HepG2 (cell line): ENCODE data around the gene P3H3. TPM values are rescaled to one million over a fixed set of nuclear protein-coding genes. Genes with fewer than 3 reads are reported as not detected.
A peak's percentile ranks its signal among the peaks of the same experiment; 100 is the strongest.

Source experiments
- AGO1 ChIP-seq: fragments of 200-400 bp; formaldehyde crosslinking; IDR thresholded peaks from 2 replicates; pipeline ENCODE4 v1.6.1; 2017; ENCODE audit warnings: mild to moderate bottlenecking, low read depth, low read length, moderate library complexity; ENCODE audit not compliant: poor library complexity, severe bottlenecking
- ATF7 ChIP-seq, 2 experiments: fragments of 450-650 bp in 1 of 2; sonication (generic) in 1 of 2; formaldehyde crosslinking in 1 of 2; IDR thresholded peaks; 2 replicates each; pipeline versions ENCODE4 v1.4.0 to v1.6.1; 2016 to 2020; ENCODE audit warnings: antibody characterized with exemption in 1 of 2, mild to moderate bottlenecking in 1 of 2, missing genetic modification reagents in 1 of 2
- ATF7-NPFF ChIP-seq: sonication (generic); formaldehyde crosslinking; IDR thresholded peaks from 2 replicates; pipeline ENCODE4 v1.8.1; 2023; ENCODE audit warnings: mild to moderate bottlenecking, low read depth, missing genetic modification reagents, moderate library complexity
- CHD2 ChIP-seq: IDR thresholded peaks from 2 replicates; pipeline ENCODE4 v1.6.1; 2011; ENCODE audit warnings: low read depth, low read length, improper control_type of control experiment
- DRAP1 ChIP-seq: IDR thresholded peaks from 2 replicates; pipeline ENCODE4 v1.6.1; 2016; ENCODE audit warnings: missing genetic modification reagents, missing compliant biosample characterization
- ELK4 ChIP-seq: sonication (generic); formaldehyde crosslinking; IDR thresholded peaks from 2 replicates; pipeline ENCODE4 v1.9.0; 2021; ENCODE audit warnings: missing genetic modification reagents, borderline replicate concordance
- FOSL2 ChIP-seq: sonication (generic); formaldehyde crosslinking; IDR thresholded peaks from 2 replicates; pipeline ENCODE4 v1.4.0; 2020; ENCODE audit warnings: missing genetic modification reagents
- GABPB1 ChIP-seq: IDR thresholded peaks from 2 replicates; pipeline ENCODE4 v1.6.1; 2016; ENCODE audit warnings: mild to moderate bottlenecking, missing genetic modification reagents, moderate library complexity, missing compliant biosample characterization
- GPN1 ChIP-seq: sonication (generic); formaldehyde crosslinking; IDR thresholded peaks from 2 replicates; pipeline ENCODE4 v1.5.1; 2020; ENCODE audit warnings: missing genetic modification reagents, borderline replicate concordance
- HNRNPH1 ChIP-seq: fragments of 200-400 bp; formaldehyde crosslinking; optimal IDR thresholded peaks from 2 replicates; pipeline ENCODE3; 2017; ENCODE audit warnings: mild to moderate bottlenecking, low read depth, low read length
- IKZF4 ChIP-seq: sonication (generic); formaldehyde crosslinking; IDR thresholded peaks from 2 replicates; pipeline ENCODE4 v1.5.1; 2020; ENCODE audit warnings: borderline replicate concordance, mild to moderate bottlenecking, low read depth, missing genetic modification reagents; ENCODE audit errors: not compliant biosample characterization
- JUND ChIP-seq: sonication (generic); formaldehyde crosslinking; IDR thresholded peaks from 2 replicates; pipeline ENCODE4 v1.8.0; 2022; ENCODE audit warnings: mild to moderate bottlenecking, missing genetic modification reagents
- KMT2B ChIP-seq: IDR thresholded peaks from 2 replicates; pipeline ENCODE4 v1.6.1; 2016; ENCODE audit warnings: missing genetic modification reagents, missing compliant biosample characterization
- MEF2D ChIP-seq: sonication (generic); formaldehyde crosslinking; IDR thresholded peaks from 2 replicates; pipeline ENCODE4 v1.5.1; 2020; ENCODE audit warnings: mild to moderate bottlenecking, missing genetic modification reagents
- NCOA2 ChIP-seq: sonication (generic); formaldehyde crosslinking; IDR thresholded peaks from 2 replicates; pipeline ENCODE4 v1.8.0; 2022; ENCODE audit warnings: inconsistent platforms
- NR2F1 ChIP-seq, 2 experiments: fragments of 450-650 bp in 1 of 2; formaldehyde crosslinking in 1 of 2; IDR thresholded peaks; 2 replicates each; pipeline versions ENCODE4 v1.5.0 to v1.6.1; 2016 to 2020; ENCODE audit warnings: mild to moderate bottlenecking in 1 of 2, missing compliant biosample characterization in 1 of 2, missing genetic modification reagents in 1 of 2, moderate library complexity in 1 of 2
- YEATS4 ChIP-seq: sonication (generic); formaldehyde crosslinking; IDR thresholded peaks from 2 replicates; pipeline ENCODE4 v1.4.0; 2020; ENCODE audit warnings: missing genetic modification reagents, borderline replicate concordance
- ZC3H4 ChIP-seq: sonication (generic); formaldehyde crosslinking; IDR thresholded peaks from 2 replicates; pipeline ENCODE4 v1.4.0; 2020; ENCODE audit warnings: missing genetic modification reagents, borderline replicate concordance
- ZNF124 ChIP-seq: sonication (generic); formaldehyde crosslinking; IDR thresholded peaks from 2 replicates; pipeline ENCODE4 v1.4.0; 2020; ENCODE audit warnings: missing genetic modification reagents
- ZNF207 ChIP-seq: fragments of 450-650 bp; IDR thresholded peaks from 2 replicates; pipeline ENCODE4 v1.6.1; 2016; ENCODE audit warnings: antibody characterized with exemption, borderline replicate concordance
- ZNF235 ChIP-seq: sonication (generic); formaldehyde crosslinking; IDR thresholded peaks from 2 replicates; pipeline ENCODE4 v1.8.1; 2023; ENCODE audit warnings: mild to moderate bottlenecking, missing genetic modification reagents, borderline replicate concordance
- ZNF510 ChIP-seq: sonication (generic); formaldehyde crosslinking; IDR thresholded peaks from 2 replicates; pipeline ENCODE4 v1.4.0; 2020; ENCODE audit warnings: low read depth, mild to moderate bottlenecking, missing genetic modification reagents
- ZNF563 ChIP-seq: sonication (generic); formaldehyde crosslinking; IDR thresholded peaks from 2 replicates; pipeline ENCODE4 v1.8.0; 2022; ENCODE audit warnings: mild to moderate bottlenecking, moderate library complexity, missing genetic modification reagents
- ZNF761 ChIP-seq: sonication (generic); formaldehyde crosslinking; conservative IDR thresholded peaks from 2 replicates; pipeline ENCODE4 v1.4.0; 2020; ENCODE audit warnings: mild to moderate bottlenecking, missing genetic modification reagents
- ZNF850 ChIP-seq: sonication (generic); formaldehyde crosslinking; conservative IDR thresholded peaks from 2 replicates; pipeline ENCODE4 v1.9.0; 2021; ENCODE audit warnings: mild to moderate bottlenecking, missing genetic modification reagents
- ZNF891 ChIP-seq: sonication (generic); formaldehyde crosslinking; IDR thresholded peaks from 2 replicates; pipeline ENCODE4 v1.5.0; 2020; ENCODE audit warnings: mild to moderate bottlenecking, missing genetic modification reagents
- polyA plus RNA-seq, 8 experiments: library from polyadenylated mRNA; depleted of rRNA in 3 of 8; stranded (reverse) in 7 of 8; unstranded in 1 of 8; fragments of >200 nt; fragmentation: Illumina TruSeq in 4 of 8; extraction: Trizol in 4 of 8; gene quantifications; 2 replicates each; pipeline versions ENCODE4 v1.2.1 to v1.2.3, GENCODE V29; 2011 to 2016; ENCODE audit warnings: low read depth in 4 of 8, missing spikeins in 1 of 8, mixed read lengths in 1 of 8; ENCODE audit not compliant: insufficient read depth in 1 of 8
- total RNA-seq, 5 experiments: library from RNA; depleted of rRNA; stranded (reverse); fragments of >200 nt; fragmentation: Illumina TruSeq; extraction: Trizol; gene quantifications; 2 replicates each; pipeline ENCODE4 v1.2.3, GENCODE V29; 2016; ENCODE audit warnings: low read depth in 1 of 5
- TF ChIP-seq, protein P1 (sequence below): sonication (generic); formaldehyde crosslinking; IDR thresholded peaks from 2 replicates; pipeline ENCODE4 v1.4.0; 2020; ENCODE audit warnings: missing genetic modification reagents

P3H3 gene
- total and polyA plus RNA-seq, 2 of the 13 experiments (the other 11 are each of a cell fraction or from before 2014, with no cell fraction given) = 20.1 to 20.5 TPM

GRCh38 chr12:6828781-6829535 is 751 bp downstream of the P3H3 start (continued):
- TF ChIP-seq CHD2 (no peak), ZNF235 (CRISPR knock-in tag) (peak; percentile 94; the same call in 1 of the 2 replicates), ATF7 (IDR thresholded peaks at IDR 0.05) (no peak), ATF7 (CRISPR knock-in tag; IDR thresholded peaks at IDR 0.05) (no peak), ZNF207 (no peak), DRAP1 (CRISPR knock-in tag) (no peak), ZNF850 (CRISPR knock-in tag) (peak; percentile 90; the same call in 1 of the 2 replicates), MEF2D (CRISPR knock-in tag) (0 out of 2 replicates have a peak, but pooled peaks have one; percentile 29), ATF7-NPFF (CRISPR knock-in tag) (peak; percentile 68; the same call in 1 of the 2 replicates), FOSL2 (CRISPR knock-in tag) (no peak), ZC3H4 (peak; percentile 87), GPN1 (CRISPR knock-in tag) (peak; percentile 92), ELK4 (CRISPR knock-in tag) (no peak), AGO1 (peak; percentile 67), GABPB1 (peak; percentile 58), IKZF4 (CRISPR knock-in tag) (no peak), ZNF510 (CRISPR knock-in tag) (0 out of 2 replicates have a peak, but pooled peaks have one; percentile 2), NR2F1 (CRISPR knock-in tag; IDR thresholded peaks at IDR 0.05) (no peak), ZNF761 (no peak), NCOA2 (no peak), ZNF563 (CRISPR knock-in tag) (0 out of 2 replicates have a peak, but pooled peaks have one; percentile 23), ZNF124 (CRISPR knock-in tag) (no peak), KMT2B (0 out of 2 replicates have a peak, but pooled peaks have one; percentile 30), HNRNPH1 (no peak), YEATS4 (peak; percentile 78), ZNF891 (no peak), JUND (CRISPR knock-in tag) (no peak)
- TF ChIP-seq, protein P1, sequence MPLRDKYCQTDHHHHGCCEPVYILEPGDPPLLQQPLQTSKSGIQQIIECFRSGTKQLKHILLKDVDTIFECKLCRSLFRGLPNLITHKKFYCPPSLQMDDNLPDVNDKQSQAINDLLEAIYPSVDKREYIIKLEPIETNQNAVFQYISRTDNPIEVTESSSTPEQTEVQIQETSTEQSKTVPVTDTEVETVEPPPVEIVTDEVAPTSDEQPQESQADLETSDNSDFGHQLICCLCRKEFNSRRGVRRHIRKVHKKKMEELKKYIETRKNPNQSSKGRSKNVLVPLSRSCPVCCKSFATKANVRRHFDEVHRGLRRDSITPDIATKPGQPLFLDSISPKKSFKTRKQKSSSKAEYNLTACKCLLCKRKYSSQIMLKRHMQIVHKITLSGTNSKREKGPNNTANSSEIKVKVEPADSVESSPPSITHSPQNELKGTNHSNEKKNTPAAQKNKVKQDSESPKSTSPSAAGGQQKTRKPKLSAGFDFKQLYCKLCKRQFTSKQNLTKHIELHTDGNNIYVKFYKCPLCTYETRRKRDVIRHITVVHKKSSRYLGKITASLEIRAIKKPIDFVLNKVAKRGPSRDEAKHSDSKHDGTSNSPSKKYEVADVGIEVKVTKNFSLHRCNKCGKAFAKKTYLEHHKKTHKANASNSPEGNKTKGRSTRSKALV (CRISPR knock-in tag) = no peak
